Loucy (cell line): ENCODE data around the gene LRRC58.

Experiments
- EZH2phosphoT487 ChIP-seq: fragments of 200-600 bp; IDR thresholded peaks from 2 replicates; pipeline ENCODE4 v1.6.1; 2018; ENCODE audit warnings: antibody characterized with exemption, mild to moderate bottlenecking, moderate library complexity, borderline replicate concordance
- TF ChIP-seq, protein P1 (sequence below): fragments of 200-600 bp; sonication (generic); conservative IDR thresholded peaks from 2 replicates; pipeline ENCODE4 v1.5.1; 2014; ENCODE audit warnings: mild to moderate bottlenecking, antibody characterized with exemption, low read length

- TF ChIP-seq, protein P1, sequence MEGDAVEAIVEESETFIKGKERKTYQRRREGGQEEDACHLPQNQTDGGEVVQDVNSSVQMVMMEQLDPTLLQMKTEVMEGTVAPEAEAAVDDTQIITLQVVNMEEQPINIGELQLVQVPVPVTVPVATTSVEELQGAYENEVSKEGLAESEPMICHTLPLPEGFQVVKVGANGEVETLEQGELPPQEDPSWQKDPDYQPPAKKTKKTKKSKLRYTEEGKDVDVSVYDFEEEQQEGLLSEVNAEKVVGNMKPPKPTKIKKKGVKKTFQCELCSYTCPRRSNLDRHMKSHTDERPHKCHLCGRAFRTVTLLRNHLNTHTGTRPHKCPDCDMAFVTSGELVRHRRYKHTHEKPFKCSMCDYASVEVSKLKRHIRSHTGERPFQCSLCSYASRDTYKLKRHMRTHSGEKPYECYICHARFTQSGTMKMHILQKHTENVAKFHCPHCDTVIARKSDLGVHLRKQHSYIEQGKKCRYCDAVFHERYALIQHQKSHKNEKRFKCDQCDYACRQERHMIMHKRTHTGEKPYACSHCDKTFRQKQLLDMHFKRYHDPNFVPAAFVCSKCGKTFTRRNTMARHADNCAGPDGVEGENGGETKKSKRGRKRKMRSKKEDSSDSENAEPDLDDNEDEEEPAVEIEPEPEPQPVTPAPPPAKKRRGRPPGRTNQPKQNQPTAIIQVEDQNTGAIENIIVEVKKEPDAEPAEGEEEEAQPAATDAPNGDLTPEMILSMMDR = no peak
- TF ChIP-seq EZH2phosphoT487 = no peak
These were observed 45.2 kb upstream of the LRRC58 start for GRCh38 chr3:120394347-120394746.
